Cortex of kidney (tissue), 1 donor: ENCODE data around the gene SSBP3.
A peak's percentile ranks its signal among the peaks of the same experiment; 100 is the strongest.

Experiments
- DNase-seq: peaks from one replicate; lab custom pipeline; 2025; lab: John Stamatoyannopoulos, UW

Gene SSBP3

GRCh38 chr1:54284781-54285529, 121.2 kb downstream of the SSBP3 start:
- no peak for DNase-seq

GRCh38 chr1:54283635-54284385, 122.4 kb downstream of the SSBP3 start:
- no peak for DNase-seq

- DNase-seq: no peak
Observed at GRCh38 chr1:54282101-54282847, 123.9 kb downstream of the SSBP3 start.

- no peak for DNase-seq
Observed at GRCh38 chr1:54280651-54281050, 125.5 kb downstream of the SSBP3 start.

- no peak for DNase-seq
Observed at GRCh38 chr1:54279457-54279856, 126.7 kb downstream of the SSBP3 start.

GRCh38 chr1:54278941-54279422, 127.2 kb downstream of the SSBP3 start:
- no peak for DNase-seq

- DNase-seq: no peak
Observed at GRCh38 chr1:54277451-54278341, 128.5 kb downstream of the SSBP3 start.

- DNase-seq: no peak
Observed at GRCh38 chr1:54276617-54277450, 129.4 kb downstream of the SSBP3 start.

GRCh38 chr1:54275349-54275748, 130.8 kb downstream of the SSBP3 start:
- DNase-seq: no peak

GRCh38 chr1:54274881-54275280, 131.3 kb downstream of the SSBP3 start:
- DNase-seq: no peak

- DNase-seq: no peak
Observed at GRCh38 chr1:54274448-54274847, 131.7 kb downstream of the SSBP3 start.

- DNase-seq: no peak
Observed at GRCh38 chr1:54273795-54274163, 132.4 kb downstream of the SSBP3 start.

GRCh38 chr1:54273092-54273794, 133.0 kb downstream of the SSBP3 start:
- peak; percentile 34 for DNase-seq

- no peak for DNase-seq
Observed at GRCh38 chr1:54272772-54273091, 133.5 kb downstream of the SSBP3 start.

- DNase-seq: no peak
Observed at GRCh38 chr1:54272134-54272533, 134.1 kb downstream of the SSBP3 start.

GRCh38 chr1:54271341-54271740, 134.9 kb downstream of the SSBP3 start:
- no peak for DNase-seq

- DNase-seq: no peak
Observed at GRCh38 chr1:54270543-54270942, 135.7 kb downstream of the SSBP3 start.

GRCh38 chr1:54268762-54269297, 137.4 kb downstream of the SSBP3 start:
- DNase-seq: no peak

GRCh38 chr1:54267815-54268761, 138.1 kb downstream of the SSBP3 start:
- no peak for DNase-seq
